ENCODE data around the gene HTD2.

Gene HTD2

GRCh38 chr3:58292866-58293265 lies 13.5 kb upstream of the HTD2 start:
- no peak for DNase-seq (ENCODE audit: low read depth)

- no peak for DNase-seq (ENCODE audit: low read depth)
Observed at GRCh38 chr3:58293516-58293915, 12.8 kb upstream of the HTD2 start.

GRCh38 chr3:58296269-58296668 lies 10.1 kb upstream of the HTD2 start:
- no peak for DNase-seq (ENCODE audit: low read depth)

- no peak for DNase-seq (ENCODE audit: low read depth)
Observed at GRCh38 chr3:58296843-58297242, 9.5 kb upstream of the HTD2 start.

GRCh38 chr3:58298190-58298589 lies 8.1 kb upstream of the HTD2 start:
- no peak for DNase-seq (ENCODE audit: low read depth)

GRCh38 chr3:58299075-58299474 lies 7.2 kb upstream of the HTD2 start:
- DNase-seq (ENCODE audit: low read depth), result no peak

- DNase-seq (ENCODE audit: low read depth), result no peak
Observed at GRCh38 chr3:58299839-58300516, 6.3 kb upstream of the HTD2 start.

- no peak for DNase-seq (ENCODE audit: low read depth)
Observed at GRCh38 chr3:58307639-58308215, 1.4 kb downstream of the HTD2 start.

- DNase-seq (ENCODE audit: low read depth), result no peak
Observed at GRCh38 chr3:58308728-58309127, 2.4 kb downstream of the HTD2 start.

- DNase-seq (ENCODE audit: low read depth), result no peak
Observed at GRCh38 chr3:58317811-58318210, 11.5 kb downstream of the HTD2 start.

- DNase-seq (ENCODE audit: low read depth), result no peak
Observed at GRCh38 chr3:58321791-58322190, 15.5 kb downstream of the HTD2 start.

- no peak for DNase-seq (ENCODE audit: low read depth)
Observed at GRCh38 chr3:58322793-58323192, 16.5 kb downstream of the HTD2 start.

GRCh38 chr3:58323529-58324390 lies 17.4 kb downstream of the HTD2 start:
- no peak for DNase-seq (ENCODE audit: low read depth)

- DNase-seq (ENCODE audit: low read depth), result no peak
Observed at GRCh38 chr3:58324391-58325390, 18.4 kb downstream of the HTD2 start.

- DNase-seq (ENCODE audit: low read depth), result no peak
Observed at GRCh38 chr3:58325525-58325992, 19.2 kb downstream of the HTD2 start.

- DNase-seq (ENCODE audit: low read depth), result no peak
Observed at GRCh38 chr3:58326267-58326900, 20.1 kb downstream of the HTD2 start.

- DNase-seq (ENCODE audit: low read depth), result no peak
Observed at GRCh38 chr3:58329150-58329921, 23.0 kb downstream of the HTD2 start.

- DNase-seq (ENCODE audit: low read depth), result no peak
Observed at GRCh38 chr3:58329922-58330413, 23.6 kb downstream of the HTD2 start.

GRCh38 chr3:58331593-58332152 lies 25.4 kb downstream of the HTD2 start:
- no peak for DNase-seq (ENCODE audit: low read depth)

Data from activated T-cell treated with anti-CD3 and anti-CD28 coated beads for 1 hour (primary cell).